WTC11 (cell line): Measurements from ENCODE around the gene TREML1. TPM values are rescaled to one million over a fixed set of nuclear protein-coding genes. Genes with fewer than 3 reads are reported as not detected.

Experiments used
- ATF1 ChIP-seq: sonication (generic); formaldehyde crosslinking; IDR thresholded peaks from 2 replicates; pipeline ENCODE4 v1.8.1; 2023; ENCODE audit warnings: mild to moderate bottlenecking, moderate library complexity, missing genetic modification reagents
- ATF3 ChIP-seq: sonication (generic); formaldehyde crosslinking; conservative IDR thresholded peaks from 2 replicates; pipeline ENCODE4 v1.8.1; 2022; ENCODE audit warnings: mild to moderate bottlenecking, missing genetic modification reagents
- ATF6 ChIP-seq: sonication (generic); formaldehyde crosslinking; IDR thresholded peaks from 2 replicates; pipeline ENCODE4 v1.8.1; 2023; ENCODE audit warnings: mild to moderate bottlenecking, missing genetic modification reagents
- CREB1 ChIP-seq: sonication (generic); formaldehyde crosslinking; IDR thresholded peaks from 2 replicates; pipeline ENCODE4 v1.8.0; 2023; ENCODE audit warnings: mild to moderate bottlenecking, missing genetic modification reagents
- E2F1 ChIP-seq: sonication (generic); formaldehyde crosslinking; IDR thresholded peaks from 2 replicates; pipeline ENCODE4 v1.8.0; 2022; ENCODE audit warnings: mild to moderate bottlenecking, missing genetic modification reagents
- ELF4 ChIP-seq: sonication (generic); formaldehyde crosslinking; IDR thresholded peaks from 2 replicates; pipeline ENCODE4 v1.8.1; 2022; ENCODE audit warnings: low read depth, mild to moderate bottlenecking, moderate library complexity, missing genetic modification reagents
- FOXK1 ChIP-seq: sonication (generic); formaldehyde crosslinking; IDR thresholded peaks from 2 replicates; pipeline ENCODE4 v1.8.0; 2022; ENCODE audit warnings: mild to moderate bottlenecking, moderate library complexity, missing genetic modification reagents
- HMGA2 ChIP-seq: fragments of 250-450 bp; sonication (Bioruptor Pico); IDR thresholded peaks from 2 replicates; pipeline ENCODE4 v1.4.0; 2021; ENCODE audit warnings: mild to moderate bottlenecking, moderate library complexity
- IRF1 ChIP-seq: sonication (generic); formaldehyde crosslinking; IDR thresholded peaks from 2 replicates; pipeline ENCODE4 v1.8.0; 2023; ENCODE audit warnings: missing genetic modification reagents
- JAZF1 ChIP-seq: fragments of 250-450 bp; sonication (Bioruptor Pico); IDR thresholded peaks from 2 replicates; pipeline ENCODE4 v1.9.0; 2021; ENCODE audit warnings: moderate library complexity, mild to moderate bottlenecking, inconsistent platforms
- NFATC4 ChIP-seq: fragments of 250-450 bp; sonication (Bioruptor Pico); IDR thresholded peaks from 2 replicates; pipeline ENCODE4 v1.9.0; 2021; ENCODE audit warnings: mild to moderate bottlenecking
- NFE2L1 ChIP-seq: sonication (generic); formaldehyde crosslinking; IDR thresholded peaks from 2 replicates; pipeline ENCODE4 v1.8.1; 2023; ENCODE audit warnings: missing genetic modification reagents
- NR1H2 ChIP-seq: sonication (generic); formaldehyde crosslinking; IDR thresholded peaks from 2 replicates; pipeline ENCODE4 v1.9.0; 2021; ENCODE audit warnings: mild to moderate bottlenecking, moderate library complexity, missing genetic modification reagents
- NR2C2 ChIP-seq: sonication (generic); formaldehyde crosslinking; IDR thresholded peaks from 2 replicates; pipeline ENCODE4 v1.8.0; 2022; ENCODE audit warnings: mild to moderate bottlenecking, missing genetic modification reagents
- SMAD4 ChIP-seq: sonication (generic); formaldehyde crosslinking; IDR thresholded peaks from 2 replicates; pipeline ENCODE4 v1.8.0; 2022; ENCODE audit warnings: mild to moderate bottlenecking, missing genetic modification reagents
- TCF7 ChIP-seq: sonication (generic); formaldehyde crosslinking; IDR thresholded peaks from 2 replicates; pipeline ENCODE4 v1.8.0; 2022; ENCODE audit warnings: mild to moderate bottlenecking, low read depth, missing genetic modification reagents, moderate library complexity
- ZNF121 ChIP-seq: sonication (generic); formaldehyde crosslinking; IDR thresholded peaks from 2 replicates; pipeline ENCODE4 v1.8.0; 2023; ENCODE audit warnings: missing genetic modification reagents
- ZNF138 ChIP-seq: sonication (generic); formaldehyde crosslinking; conservative IDR thresholded peaks from 2 replicates; pipeline ENCODE4 v1.8.1; 2022; ENCODE audit warnings: mild to moderate bottlenecking, moderate library complexity, missing genetic modification reagents
- ZNF671 ChIP-seq: fragments of 250-450 bp; sonication (Bioruptor Pico); IDR thresholded peaks from 2 replicates; pipeline ENCODE4 v1.8.0; 2021; ENCODE audit warnings: mild to moderate bottlenecking
- total RNA-seq: library from RNA; stranded (reverse); gene quantifications from 3 replicates; pipeline ENCODE4 v1.2.3, GENCODE V29; 2021
- TF ChIP-seq, protein P1 (sequence below): fragments of 250-450 bp; sonication (Bioruptor Pico); IDR thresholded peaks from 2 replicates; pipeline ENCODE4 v1.9.0; 2021; ENCODE audit warnings: mild to moderate bottlenecking, borderline replicate concordance
- TF ChIP-seq, protein P2 (sequence below): fragments of 250-450 bp; sonication (Bioruptor Pico); IDR thresholded peaks from 2 replicates; pipeline ENCODE4 v1.9.0; 2021; ENCODE audit warnings: mild to moderate bottlenecking
- TF ChIP-seq, protein P3 (sequence below): fragments of 250-450 bp; sonication (Bioruptor Pico); conservative IDR thresholded peaks from 2 replicates; pipeline ENCODE4 v1.9.0; 2021; ENCODE audit warnings: mild to moderate bottlenecking

TREML1 gene
- total RNA-seq, 1 experiment from 2014 or later = not detected

DNA sequence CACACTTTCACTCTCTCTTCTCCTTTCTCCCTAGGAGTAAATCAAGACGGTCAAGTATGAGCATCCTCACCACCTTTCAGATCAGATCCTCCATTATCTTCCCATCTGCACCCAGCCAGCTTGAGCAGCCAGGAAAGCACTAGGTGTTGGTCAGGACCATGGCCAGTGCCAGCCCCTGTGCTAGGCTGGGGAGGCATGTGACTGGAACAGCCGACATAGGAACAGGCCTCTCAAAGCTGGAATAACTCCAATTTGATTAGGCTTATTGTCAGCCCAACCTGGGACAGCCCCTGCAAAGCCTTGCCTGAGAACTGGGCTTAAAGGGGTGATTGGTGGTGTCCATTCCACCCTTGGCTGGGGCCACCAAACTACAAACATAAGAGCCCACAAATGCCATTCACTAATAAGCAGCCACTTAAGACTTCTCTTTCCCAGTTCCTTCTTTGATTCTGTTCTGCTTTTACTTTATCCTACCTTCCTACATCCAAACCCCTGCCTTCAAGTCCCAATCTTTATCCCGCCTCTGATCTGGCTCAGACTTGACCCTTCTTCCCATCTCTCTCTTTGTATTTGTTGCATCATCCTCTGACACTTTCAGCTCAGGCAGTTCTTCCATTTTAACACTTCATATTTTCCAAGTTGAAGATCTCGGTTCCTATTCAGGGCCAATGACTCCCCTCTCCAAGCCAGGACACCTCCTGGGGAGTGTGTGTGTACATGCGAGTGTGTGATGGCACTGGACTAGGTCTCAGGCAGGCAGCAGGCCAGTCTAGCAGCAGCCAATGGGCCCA lies 13.2 kb upstream of the TREML1 start (continued):
- TF ChIP-seq E2F1 (CRISPR knock-in tag) (no peak), ATF1 (CRISPR knock-in tag) (no peak), HMGA2 (CRISPR knock-in tag) (no peak), TCF7 (CRISPR knock-in tag) (no peak), NR1H2 (CRISPR knock-in tag) (no peak), NR2C2 (CRISPR knock-in tag) (no peak), CREB1 (0 out of 2 replicates have a peak, but pooled peaks have one; percentile 44), JAZF1 (no peak), ATF6 (CRISPR knock-in tag) (no peak), NFATC4 (CRISPR knock-in tag) (no peak), IRF1 (CRISPR knock-in tag) (no peak), ELF4 (CRISPR knock-in tag) (no peak), ATF3 (CRISPR knock-in tag) (no peak), NFE2L1 (CRISPR knock-in tag) (no peak), ZNF138 (CRISPR knock-in tag) (no peak), FOXK1 (CRISPR knock-in tag) (no peak), SMAD4 (CRISPR knock-in tag) (peak; percentile 65; the same call in 1 of the 2 replicates), ZNF671 (no peak), ZNF121 (no peak)
- TF ChIP-seq, protein P1, sequence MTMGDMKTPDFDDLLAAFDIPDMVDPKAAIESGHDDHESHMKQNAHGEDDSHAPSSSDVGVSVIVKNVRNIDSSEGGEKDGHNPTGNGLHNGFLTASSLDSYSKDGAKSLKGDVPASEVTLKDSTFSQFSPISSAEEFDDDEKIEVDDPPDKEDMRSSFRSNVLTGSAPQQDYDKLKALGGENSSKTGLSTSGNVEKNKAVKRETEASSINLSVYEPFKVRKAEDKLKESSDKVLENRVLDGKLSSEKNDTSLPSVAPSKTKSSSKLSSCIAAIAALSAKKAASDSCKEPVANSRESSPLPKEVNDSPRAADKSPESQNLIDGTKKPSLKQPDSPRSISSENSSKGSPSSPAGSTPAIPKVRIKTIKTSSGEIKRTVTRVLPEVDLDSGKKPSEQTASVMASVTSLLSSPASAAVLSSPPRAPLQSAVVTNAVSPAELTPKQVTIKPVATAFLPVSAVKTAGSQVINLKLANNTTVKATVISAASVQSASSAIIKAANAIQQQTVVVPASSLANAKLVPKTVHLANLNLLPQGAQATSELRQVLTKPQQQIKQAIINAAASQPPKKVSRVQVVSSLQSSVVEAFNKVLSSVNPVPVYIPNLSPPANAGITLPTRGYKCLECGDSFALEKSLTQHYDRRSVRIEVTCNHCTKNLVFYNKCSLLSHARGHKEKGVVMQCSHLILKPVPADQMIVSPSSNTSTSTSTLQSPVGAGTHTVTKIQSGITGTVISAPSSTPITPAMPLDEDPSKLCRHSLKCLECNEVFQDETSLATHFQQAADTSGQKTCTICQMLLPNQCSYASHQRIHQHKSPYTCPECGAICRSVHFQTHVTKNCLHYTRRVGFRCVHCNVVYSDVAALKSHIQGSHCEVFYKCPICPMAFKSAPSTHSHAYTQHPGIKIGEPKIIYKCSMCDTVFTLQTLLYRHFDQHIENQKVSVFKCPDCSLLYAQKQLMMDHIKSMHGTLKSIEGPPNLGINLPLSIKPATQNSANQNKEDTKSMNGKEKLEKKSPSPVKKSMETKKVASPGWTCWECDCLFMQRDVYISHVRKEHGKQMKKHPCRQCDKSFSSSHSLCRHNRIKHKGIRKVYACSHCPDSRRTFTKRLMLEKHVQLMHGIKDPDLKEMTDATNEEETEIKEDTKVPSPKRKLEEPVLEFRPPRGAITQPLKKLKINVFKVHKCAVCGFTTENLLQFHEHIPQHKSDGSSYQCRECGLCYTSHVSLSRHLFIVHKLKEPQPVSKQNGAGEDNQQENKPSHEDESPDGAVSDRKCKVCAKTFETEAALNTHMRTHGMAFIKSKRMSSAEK (CRISPR knock-in tag) = no peak
- TF ChIP-seq, protein P2, sequence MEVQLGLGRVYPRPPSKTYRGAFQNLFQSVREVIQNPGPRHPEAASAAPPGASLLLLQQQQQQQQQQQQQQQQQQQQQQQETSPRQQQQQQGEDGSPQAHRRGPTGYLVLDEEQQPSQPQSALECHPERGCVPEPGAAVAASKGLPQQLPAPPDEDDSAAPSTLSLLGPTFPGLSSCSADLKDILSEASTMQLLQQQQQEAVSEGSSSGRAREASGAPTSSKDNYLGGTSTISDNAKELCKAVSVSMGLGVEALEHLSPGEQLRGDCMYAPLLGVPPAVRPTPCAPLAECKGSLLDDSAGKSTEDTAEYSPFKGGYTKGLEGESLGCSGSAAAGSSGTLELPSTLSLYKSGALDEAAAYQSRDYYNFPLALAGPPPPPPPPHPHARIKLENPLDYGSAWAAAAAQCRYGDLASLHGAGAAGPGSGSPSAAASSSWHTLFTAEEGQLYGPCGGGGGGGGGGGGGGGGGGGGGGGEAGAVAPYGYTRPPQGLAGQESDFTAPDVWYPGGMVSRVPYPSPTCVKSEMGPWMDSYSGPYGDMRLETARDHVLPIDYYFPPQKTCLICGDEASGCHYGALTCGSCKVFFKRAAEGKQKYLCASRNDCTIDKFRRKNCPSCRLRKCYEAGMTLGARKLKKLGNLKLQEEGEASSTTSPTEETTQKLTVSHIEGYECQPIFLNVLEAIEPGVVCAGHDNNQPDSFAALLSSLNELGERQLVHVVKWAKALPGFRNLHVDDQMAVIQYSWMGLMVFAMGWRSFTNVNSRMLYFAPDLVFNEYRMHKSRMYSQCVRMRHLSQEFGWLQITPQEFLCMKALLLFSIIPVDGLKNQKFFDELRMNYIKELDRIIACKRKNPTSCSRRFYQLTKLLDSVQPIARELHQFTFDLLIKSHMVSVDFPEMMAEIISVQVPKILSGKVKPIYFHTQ (CRISPR knock-in tag) = no peak
- TF ChIP-seq, protein P3, sequence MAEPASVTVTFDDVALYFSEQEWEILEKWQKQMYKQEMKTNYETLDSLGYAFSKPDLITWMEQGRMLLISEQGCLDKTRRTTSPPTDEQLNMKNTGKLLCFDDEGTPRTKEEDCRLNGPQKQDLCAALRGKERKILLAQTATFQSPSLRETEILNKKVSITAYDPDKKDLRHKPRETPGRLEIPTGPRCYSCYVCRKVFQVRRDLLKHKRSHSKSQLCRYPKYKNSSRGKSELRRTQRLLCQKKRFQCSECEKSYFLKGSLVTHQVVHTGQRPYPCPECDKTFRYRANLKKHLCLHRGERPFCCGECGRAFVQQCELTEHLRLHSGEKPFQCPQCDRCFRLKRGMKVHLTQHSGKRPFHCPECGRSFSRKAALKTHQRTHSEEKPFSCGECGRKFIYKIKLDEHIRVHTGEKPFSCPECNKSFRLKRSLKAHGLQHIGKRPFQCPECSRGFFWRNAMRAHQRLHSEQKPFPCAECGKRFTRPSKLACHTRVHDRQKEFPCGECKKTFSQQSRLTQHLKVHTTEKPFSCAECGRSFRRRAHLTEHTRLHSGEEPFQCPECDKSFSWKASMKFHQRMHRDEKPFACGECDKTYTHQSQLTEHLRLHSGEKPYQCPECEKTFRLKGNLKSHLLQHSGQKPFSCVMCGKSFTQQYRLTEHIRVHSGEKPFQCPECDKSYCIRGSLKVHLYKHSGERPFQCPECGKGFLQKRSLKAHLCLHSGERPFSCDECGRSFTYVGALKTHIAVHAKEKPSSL (CRISPR knock-in tag) = no peak
